GM19240 (cell line): Measurements from ENCODE around the gene NR1D2.

ENCODE experiments used
- DNase-seq: peaks from one replicate; pipeline ENCODE4 v3.0.0; 2011; ENCODE audit warnings: low spot score; ENCODE audit not compliant: insufficient read length

Gene NR1D2

GRCh38 chr3:23964537-23965235, 19.6 kb downstream of the NR1D2 start:
- DNase-seq = no peak

- no peak for DNase-seq
These were observed 21.2 kb downstream of the NR1D2 start for GRCh38 chr3:23966328-23966727.

GRCh38 chr3:23968463-23969184, 23.5 kb downstream of the NR1D2 start:
- no peak for DNase-seq

- DNase-seq = no peak
These were observed 24.3 kb downstream of the NR1D2 start for GRCh38 chr3:23969393-23969792.

- DNase-seq = no peak
These were observed 26.6 kb downstream of the NR1D2 start for GRCh38 chr3:23971684-23972083.

- DNase-seq = no peak
These were observed 31.5 kb downstream of the NR1D2 start for GRCh38 chr3:23976555-23976954.

GRCh38 chr3:23979569-23979968, 34.5 kb downstream of the NR1D2 start:
- DNase-seq = no peak

- no peak for DNase-seq
These were observed 36.0 kb downstream of the NR1D2 start for GRCh38 chr3:23981136-23981535.

- no peak for DNase-seq
These were observed 36.9 kb downstream of the NR1D2 start for GRCh38 chr3:23981955-23982354.

- DNase-seq = no peak
These were observed 39.8 kb downstream of the NR1D2 start for GRCh38 chr3:23984934-23985333.

- DNase-seq = no peak
These were observed 40.9 kb downstream of the NR1D2 start for GRCh38 chr3:23985747-23986544.

GRCh38 chr3:23987356-23987755, 42.3 kb downstream of the NR1D2 start:
- DNase-seq = no peak

GRCh38 chr3:23991306-23991682, 46.2 kb downstream of the NR1D2 start:
- no peak for DNase-seq

GRCh38 chr3:23991683-23992628, 46.9 kb downstream of the NR1D2 start:
- no peak for DNase-seq

- DNase-seq = no peak
These were observed 48.6 kb downstream of the NR1D2 start for GRCh38 chr3:23993556-23994243.

- DNase-seq = no peak
These were observed 49.1 kb downstream of the NR1D2 start for GRCh38 chr3:23994244-23994569.

GRCh38 chr3:23995219-23995618, 50.1 kb downstream of the NR1D2 start:
- DNase-seq = no peak

- no peak for DNase-seq
These were observed 51.0 kb downstream of the NR1D2 start for GRCh38 chr3:23996095-23996524.

- no peak for DNase-seq
These were observed 54.0 kb downstream of the NR1D2 start for GRCh38 chr3:23999012-23999641.

GRCh38 chr3:24002129-24002528, 57.0 kb downstream of the NR1D2 start:
- DNase-seq = no peak
